C4-2B (cell line): ENCODE data around the gene YWHAE.

ENCODE experiments used
- CTCF ChIP-seq: fragments of 450-650 bp; conservative IDR thresholded peaks from 2 replicates; pipeline ENCODE4 v1.5.1; 2017; ENCODE audit warnings: mild to moderate bottlenecking
- ZFX ChIP-seq: fragments of 450-650 bp; IDR thresholded peaks from 2 replicates; pipeline ENCODE4 v1.6.1; 2017

- no peak for TF ChIP-seq CTCF
- no peak for TF ChIP-seq ZFX
Observed at GRCh38 chr17:1299552-1300370, 100.3 kb downstream of the YWHAE start.
